GM21515 (cell line): ENCODE measurements around the gene PIF1.
"Not testable (repeated sequence)": the region's sequence is repeated elsewhere in the genome, so short reads cannot be mapped to it uniquely, and the experiment has no call there.

Source experiments
- ATAC-seq: cut with Tn5 transposase; IDR thresholded peaks from one replicate; pipeline ENCODE4 v1.9.1; 2021; ENCODE audit not compliant: unreplicated experiment

PIF1 gene

GRCh38 chr15:64810497-64811326, 14.7 kb downstream of the PIF1 start:
- no peak for ATAC-seq

- no peak for ATAC-seq
Observed at GRCh38 chr15:64809649-64810496, 15.6 kb downstream of the PIF1 start.

GRCh38 chr15:64808785-64809453, 16.5 kb downstream of the PIF1 start:
- no peak for ATAC-seq

- ATAC-seq = no peak
Observed at GRCh38 chr15:64807751-64808222, 17.7 kb downstream of the PIF1 start.

- no peak for ATAC-seq
Observed at GRCh38 chr15:64807051-64807749, 18.2 kb downstream of the PIF1 start.

- no peak for ATAC-seq
Observed at GRCh38 chr15:64806509-64806908, 18.9 kb downstream of the PIF1 start.

- no peak for ATAC-seq
Observed at GRCh38 chr15:64804619-64805018, 20.8 kb downstream of the PIF1 start.

GRCh38 chr15:64803526-64803925, 21.9 kb downstream of the PIF1 start:
- ATAC-seq = no peak

- no peak for ATAC-seq
Observed at GRCh38 chr15:64800476-64800875, 25.0 kb downstream of the PIF1 start.

GRCh38 chr15:64798905-64799304, 26.5 kb downstream of the PIF1 start:
- not testable (repeated sequence) for ATAC-seq

- ATAC-seq = not testable (repeated sequence)
Observed at GRCh38 chr15:64795921-64796320, 29.5 kb downstream of the PIF1 start.

- not testable (repeated sequence) for ATAC-seq
Observed at GRCh38 chr15:64795299-64795698, 30.1 kb downstream of the PIF1 start.

GRCh38 chr15:64792282-64792681, 33.2 kb downstream of the PIF1 start:
- no peak for ATAC-seq

GRCh38 chr15:64791401-64791800, 34.0 kb downstream of the PIF1 start:
- no peak for ATAC-seq

- ATAC-seq = no peak
Observed at GRCh38 chr15:64783796-64784195, 41.7 kb downstream of the PIF1 start.

GRCh38 chr15:64782751-64783150, 42.7 kb downstream of the PIF1 start:
- no peak for ATAC-seq

- ATAC-seq = no peak
Observed at GRCh38 chr15:64781299-64781698, 44.1 kb downstream of the PIF1 start.

- ATAC-seq = no peak
Observed at GRCh38 chr15:64780600-64781156, 44.8 kb downstream of the PIF1 start.

- ATAC-seq = no peak
Observed at GRCh38 chr15:64779630-64780029, 45.8 kb downstream of the PIF1 start.

GRCh38 chr15:64779024-64779423, 46.4 kb downstream of the PIF1 start:
- no peak for ATAC-seq
